Muscle layer of duodenum (tissue), 2 donors: ENCODE data around the gene SPHKAP.
"Not testable (repeated sequence)": the region's sequence is repeated elsewhere in the genome, so short reads cannot be mapped to it uniquely, and the experiment has no call there.

Source experiments
- H3K27ac ChIP-seq: one replicate; pipeline ENCODE4 v1.7.0; 2013; ENCODE audit warnings: mild to moderate bottlenecking, low read length
- H3K27me3 ChIP-seq: one replicate; pipeline ENCODE4 v1.7.0; 2013; ENCODE audit warnings: low read depth, mild to moderate bottlenecking, control low read depth, low read length
- H3K36me3 ChIP-seq, 2 donors: one replicate each; pipeline ENCODE4 v1.7.0; 2013; ENCODE audit warnings: low read length in 2 of 2, control low read depth in 1 of 2, mild to moderate bottlenecking in 1 of 2; ENCODE audit not compliant: insufficient read depth in 2 of 2, control insufficient read depth in 1 of 2
- H3K4me1 ChIP-seq, 2 donors: one replicate each; pipeline ENCODE4 v1.7.0; 2013; ENCODE audit warnings: low read length in 2 of 2, mild to moderate bottlenecking in 2 of 2, control low read depth in 1 of 2, moderate library complexity in 1 of 2; ENCODE audit not compliant: insufficient read depth in 2 of 2, control insufficient read depth in 1 of 2
- H3K4me3 ChIP-seq, 2 donors: one replicate each; pipeline ENCODE4 v1.7.0; 2013; ENCODE audit warnings: low read length in 2 of 2, low read depth in 1 of 2, mild to moderate bottlenecking in 1 of 2
- H3K9me3 ChIP-seq, 2 donors: one replicate each; pipeline ENCODE4 v1.7.0; 2013; ENCODE audit warnings: low read length in 2 of 2, control low read depth in 1 of 2, mild to moderate bottlenecking in 1 of 2; ENCODE audit not compliant: control insufficient read depth in 1 of 2
- donor health status: healthy.

Gene SPHKAP, protein sequence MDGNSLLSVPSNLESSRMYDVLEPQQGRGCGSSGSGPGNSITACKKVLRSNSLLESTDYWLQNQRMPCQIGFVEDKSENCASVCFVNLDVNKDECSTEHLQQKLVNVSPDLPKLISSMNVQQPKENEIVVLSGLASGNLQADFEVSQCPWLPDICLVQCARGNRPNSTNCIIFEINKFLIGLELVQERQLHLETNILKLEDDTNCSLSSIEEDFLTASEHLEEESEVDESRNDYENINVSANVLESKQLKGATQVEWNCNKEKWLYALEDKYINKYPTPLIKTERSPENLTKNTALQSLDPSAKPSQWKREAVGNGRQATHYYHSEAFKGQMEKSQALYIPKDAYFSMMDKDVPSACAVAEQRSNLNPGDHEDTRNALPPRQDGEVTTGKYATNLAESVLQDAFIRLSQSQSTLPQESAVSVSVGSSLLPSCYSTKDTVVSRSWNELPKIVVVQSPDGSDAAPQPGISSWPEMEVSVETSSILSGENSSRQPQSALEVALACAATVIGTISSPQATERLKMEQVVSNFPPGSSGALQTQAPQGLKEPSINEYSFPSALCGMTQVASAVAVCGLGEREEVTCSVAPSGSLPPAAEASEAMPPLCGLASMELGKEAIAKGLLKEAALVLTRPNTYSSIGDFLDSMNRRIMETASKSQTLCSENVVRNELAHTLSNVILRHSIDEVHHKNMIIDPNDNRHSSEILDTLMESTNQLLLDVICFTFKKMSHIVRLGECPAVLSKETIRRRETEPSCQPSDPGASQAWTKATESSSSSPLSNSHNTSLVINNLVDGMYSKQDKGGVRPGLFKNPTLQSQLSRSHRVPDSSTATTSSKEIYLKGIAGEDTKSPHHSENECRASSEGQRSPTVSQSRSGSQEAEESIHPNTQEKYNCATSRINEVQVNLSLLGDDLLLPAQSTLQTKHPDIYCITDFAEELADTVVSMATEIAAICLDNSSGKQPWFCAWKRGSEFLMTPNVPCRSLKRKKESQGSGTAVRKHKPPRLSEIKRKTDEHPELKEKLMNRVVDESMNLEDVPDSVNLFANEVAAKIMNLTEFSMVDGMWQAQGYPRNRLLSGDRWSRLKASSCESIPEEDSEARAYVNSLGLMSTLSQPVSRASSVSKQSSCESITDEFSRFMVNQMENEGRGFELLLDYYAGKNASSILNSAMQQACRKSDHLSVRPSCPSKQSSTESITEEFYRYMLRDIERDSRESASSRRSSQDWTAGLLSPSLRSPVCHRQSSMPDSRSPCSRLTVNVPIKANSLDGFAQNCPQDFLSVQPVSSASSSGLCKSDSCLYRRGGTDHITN (N-terminal part only)

DNA sequence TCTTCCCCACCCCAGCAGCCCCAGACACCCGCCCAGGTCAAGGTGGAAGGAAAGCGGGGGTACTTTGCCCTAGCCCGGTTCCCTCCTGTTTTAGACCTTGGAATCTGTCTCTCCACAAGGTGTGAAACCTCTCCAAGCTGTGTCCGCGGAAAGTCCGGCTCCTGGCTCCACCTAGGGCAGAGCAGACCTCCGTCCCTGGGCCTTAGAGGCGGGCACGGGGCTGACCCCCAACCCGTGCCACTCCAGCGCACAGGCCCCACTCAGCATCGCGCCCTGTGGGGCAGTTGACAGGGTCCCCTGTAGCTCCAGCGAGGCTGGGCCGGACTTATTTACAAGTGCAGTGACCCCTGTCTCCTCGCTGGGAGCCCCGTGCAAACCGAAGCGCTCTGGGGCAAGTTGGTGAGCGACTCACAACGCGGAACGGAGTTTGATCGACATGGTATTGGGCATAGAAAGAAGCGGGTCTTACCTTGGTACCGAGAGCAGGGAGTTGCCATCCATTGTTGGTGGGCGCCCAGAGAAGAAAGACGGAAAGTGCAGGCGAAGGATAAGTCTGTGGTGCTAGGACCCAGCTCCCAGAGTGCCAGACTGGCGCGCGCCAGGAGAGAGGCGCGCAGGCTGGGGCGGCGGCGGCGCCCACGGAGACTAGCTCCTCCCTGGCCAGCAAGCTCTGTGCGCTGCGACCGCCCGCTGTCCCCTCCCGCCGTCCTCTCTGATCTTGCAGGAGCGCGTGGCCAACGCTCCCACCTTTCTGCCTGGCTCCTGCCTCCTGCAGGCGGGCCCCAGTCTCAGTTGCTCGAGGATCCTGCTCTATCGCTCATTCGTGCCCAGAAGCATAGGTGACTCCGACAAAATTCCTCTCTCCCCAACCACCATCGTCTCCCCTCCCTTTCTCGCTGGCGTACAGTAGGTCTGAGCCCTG lies at the start of gene SPHKAP:
Gene SPHKAP (minus strand): TSS at position 590 of the 922 bp plus-strand sequence. CDS start 89 bp downstream, at position 501.
- H3K27me3 ChIP-seq, result peaks cover 9% of the 10 kb centered on the region
- H3K36me3 ChIP-seq, result no peaks in the 10 kb centered on the region
- H3K4me3 ChIP-seq, result no peak within 1 kb of the TSS
- no peak within 1 kb of the TSS for H3K27ac ChIP-seq
- peaks cover 0 to 8% of the 10 kb centered on the region in 2 donors for H3K4me1 ChIP-seq
- H3K9me3 ChIP-seq, result peaks cover 0 to 7% of the 10 kb centered on the region in 2 donors

DNA sequence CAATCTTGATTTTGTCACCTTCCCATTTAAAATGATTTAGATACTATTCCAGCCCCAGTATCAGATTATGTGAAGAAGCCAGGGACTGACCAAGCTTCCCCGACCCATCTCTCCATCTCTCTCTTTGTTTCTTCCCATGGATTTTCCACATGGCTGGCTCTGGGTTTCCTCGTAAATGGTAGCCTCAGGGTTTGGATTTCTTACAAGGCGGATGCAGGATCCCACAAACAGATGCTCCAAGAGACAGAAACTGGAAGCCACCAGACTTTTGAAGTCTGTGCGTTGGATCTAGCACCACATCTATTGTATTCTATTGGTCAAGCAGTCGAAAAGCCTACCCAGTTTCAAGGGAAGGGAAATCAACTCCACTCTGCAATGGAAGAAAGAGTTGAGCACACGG lies 46.0 kb upstream of the SPHKAP start:
- Histone ChIP-seq H3K27ac (no peak overlapping the region), H3K4me1 (no peaks in the 10 kb centered on the region), H3K9me3 (no peaks in the 10 kb centered on the region)

DNA sequence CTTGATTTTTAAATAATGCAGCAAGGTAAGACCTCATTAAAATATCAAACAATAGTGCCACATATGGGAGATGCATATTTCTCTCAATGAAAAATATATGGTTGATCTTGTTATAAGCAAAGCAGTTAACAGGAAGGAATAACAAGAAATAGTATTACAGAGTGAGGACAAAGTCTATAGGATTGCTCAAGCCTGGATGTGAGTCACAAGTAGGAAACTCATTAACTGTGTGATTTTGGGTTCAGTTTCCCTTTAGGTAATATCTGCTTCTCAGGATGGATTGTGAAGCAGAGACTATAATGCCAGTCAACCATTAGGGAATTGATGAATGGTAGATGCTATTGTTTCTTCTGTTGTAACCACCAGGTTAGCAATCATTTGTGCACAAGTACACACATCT lies 42.9 kb upstream of the SPHKAP start:
- Histone ChIP-seq H3K4me1 (no peaks in the 10 kb centered on the region), H3K27ac (no peak overlapping the region), H3K4me3 (no peak overlapping the region), H3K9me3 (no peaks in the 10 kb centered on the region), H3K27me3 (no peaks in the 10 kb centered on the region), H3K36me3 (no peaks in the 10 kb centered on the region)

More for the DNA sequence above, 46.0 kb upstream of the SPHKAP start:
- no peaks in the 10 kb centered on the region for H3K36me3 ChIP-seq
- H3K4me3 ChIP-seq, result no peak overlapping the region
- H3K27me3 ChIP-seq, result no peaks in the 10 kb centered on the region

DNA sequence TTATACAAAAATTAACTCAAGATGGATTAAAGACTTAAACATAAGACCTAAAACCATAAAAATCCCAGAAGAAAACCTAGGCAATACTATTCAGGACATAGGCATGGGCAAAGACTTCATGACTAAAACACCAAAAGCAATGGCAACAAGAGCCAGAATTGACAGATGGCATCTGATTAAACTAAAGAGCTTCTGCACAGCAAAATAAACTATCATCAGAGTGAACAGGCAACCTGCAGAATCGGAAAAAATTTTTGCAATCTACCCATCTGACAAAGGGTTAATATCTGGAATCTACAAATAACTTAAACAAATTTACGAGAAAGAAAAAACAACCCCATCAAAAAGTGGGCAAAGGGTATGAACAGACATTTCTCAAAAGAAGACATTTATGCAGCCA lies 37.1 kb upstream of the SPHKAP start:
- H3K27ac ChIP-seq, result not testable (repeated sequence)

DNA sequence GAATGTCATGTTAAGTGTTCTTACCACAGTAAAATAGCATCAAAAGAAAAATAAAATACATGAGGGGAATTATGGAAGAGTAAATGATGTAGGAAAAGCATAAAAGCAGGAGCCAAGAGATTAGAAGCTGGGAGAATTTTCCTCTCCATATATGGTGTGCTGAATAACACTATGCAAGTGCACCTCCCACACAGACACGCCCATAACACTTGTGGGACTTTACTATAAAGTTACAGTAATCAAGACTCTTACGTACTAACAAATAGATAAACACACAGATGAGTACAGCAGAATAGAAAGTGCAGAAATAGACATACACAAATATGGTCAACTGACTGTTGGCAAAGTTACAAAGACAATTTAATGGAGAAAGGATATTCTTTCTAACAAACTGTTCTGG lies 16.0 kb upstream of the SPHKAP start:
- Histone ChIP-seq H3K27me3 (no peaks in the 10 kb centered on the region), H3K4me1 (no peaks in the 10 kb centered on the region), H3K9me3 (peaks cover 0 to 6% of the 10 kb centered on the region in 2 donors), H3K4me3 (no peak overlapping the region), H3K27ac (no peak overlapping the region), H3K36me3 (no peaks in the 10 kb centered on the region)

More for the DNA sequence above, 37.1 kb upstream of the SPHKAP start:
- H3K4me3 ChIP-seq, H3K9me3 ChIP-seq, H3K4me1 ChIP-seq, H3K27me3 ChIP-seq, H3K36me3 ChIP-seq: not testable (repeated sequence)

DNA sequence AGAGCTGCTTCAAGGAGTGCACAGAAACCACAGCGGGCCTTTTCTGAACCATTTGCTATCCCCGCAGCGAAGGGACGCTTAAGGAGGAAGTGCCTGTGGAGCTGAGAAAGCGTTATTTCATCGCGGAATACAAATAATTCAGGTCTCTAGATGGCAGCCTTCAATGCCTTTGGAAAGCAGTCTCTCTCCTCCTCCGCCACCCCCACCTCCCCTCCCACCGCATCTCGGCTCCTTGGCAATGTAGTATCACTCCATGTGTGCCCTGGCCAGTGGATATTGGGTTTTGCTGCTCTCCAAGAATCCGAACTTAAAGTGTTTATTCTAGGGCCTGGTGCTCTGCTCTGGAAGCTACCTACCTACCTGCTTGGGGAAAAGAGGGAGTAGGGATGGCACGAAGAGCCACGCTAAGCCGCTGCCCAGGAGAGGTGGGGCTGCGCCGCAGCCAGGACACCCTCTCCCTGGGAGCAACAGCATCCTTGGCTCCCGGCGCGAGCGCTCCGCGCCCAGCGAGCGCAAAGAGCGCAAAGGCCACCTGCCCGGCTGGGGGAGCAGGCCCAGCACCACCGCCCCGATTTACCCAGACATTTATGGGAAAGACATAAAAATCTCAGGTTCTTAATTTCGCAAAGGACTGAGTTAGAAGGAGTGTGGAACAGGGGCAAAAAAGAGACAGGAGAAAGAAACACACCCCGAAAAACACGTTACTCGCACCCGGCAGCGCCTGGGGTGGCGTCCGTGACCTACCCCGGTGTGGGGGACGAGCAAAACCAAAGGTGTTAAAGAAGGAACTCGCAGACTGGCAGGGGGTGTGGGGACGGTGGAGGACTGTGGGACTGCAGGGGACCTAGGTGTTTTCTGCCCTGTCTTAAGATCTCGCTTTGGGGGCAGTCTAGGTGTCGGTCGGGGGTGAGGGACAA lies 1.0 kb downstream of the SPHKAP start:
- Histone ChIP-seq H3K4me1 (peaks cover 0 to 8% of the 10 kb centered on the region in 2 donors), H3K4me3 (no peak overlapping the region), H3K36me3 (no peaks in the 10 kb centered on the region), H3K27ac (no peak overlapping the region), H3K9me3 (peaks cover 0 to 3% of the 10 kb centered on the region in 2 donors), H3K27me3 (peaks cover 9% of the 10 kb centered on the region)

DNA sequence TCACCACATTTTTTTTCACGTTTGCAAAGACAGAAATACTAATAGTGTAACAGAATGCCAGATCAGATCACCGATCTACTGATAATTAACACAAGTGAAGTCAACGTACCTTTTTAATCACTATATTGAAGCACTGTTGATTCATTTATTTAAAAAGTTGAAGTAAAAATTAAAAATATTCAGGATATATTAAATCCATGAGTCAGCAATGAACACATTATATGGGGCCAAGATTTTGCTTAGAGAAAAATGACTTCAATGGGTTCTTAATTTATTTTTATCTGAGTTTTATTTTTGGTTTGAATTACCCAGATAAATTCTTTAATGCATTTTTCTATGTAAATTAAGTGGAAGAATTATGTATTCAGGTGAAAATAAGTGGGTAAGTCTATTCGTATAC lies 14.2 kb downstream of the SPHKAP start:
- H3K36me3 ChIP-seq, result no peaks in the 10 kb centered on the region
- H3K27ac ChIP-seq, result no peak overlapping the region
- H3K9me3 ChIP-seq, result no peaks in the 10 kb centered on the region
- no peak overlapping the region for H3K4me3 ChIP-seq
- H3K4me1 ChIP-seq, result no peaks in the 10 kb centered on the region
- no peaks in the 10 kb centered on the region for H3K27me3 ChIP-seq

DNA sequence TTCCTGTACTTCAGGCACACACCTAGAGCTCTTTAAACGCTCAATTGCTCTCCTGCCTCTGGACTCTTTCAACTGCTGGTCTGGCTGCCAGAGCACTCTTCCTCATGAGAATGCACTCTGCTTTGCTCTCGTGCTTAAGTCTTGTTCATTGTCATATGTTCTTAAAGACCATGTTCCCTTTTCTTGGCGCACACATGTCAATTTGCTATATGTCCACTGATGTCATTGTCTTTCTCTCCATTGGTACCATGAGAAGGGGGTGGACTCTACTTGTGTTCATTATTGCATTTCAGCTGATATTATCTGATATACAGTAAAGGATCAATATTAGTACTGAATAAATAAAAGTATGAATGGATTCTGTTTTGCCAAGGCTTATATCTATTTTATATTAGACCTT lies 16.8 kb downstream of the SPHKAP start:
- H3K27me3 ChIP-seq, result no peaks in the 10 kb centered on the region
- peaks cover 0 to 2% of the 10 kb centered on the region in 2 donors for H3K9me3 ChIP-seq
- H3K36me3 ChIP-seq, result no peaks in the 10 kb centered on the region
- H3K4me1 ChIP-seq, result no peaks in the 10 kb centered on the region
- no peak overlapping the region for H3K27ac ChIP-seq
- H3K4me3 ChIP-seq, result no peak overlapping the region

DNA sequence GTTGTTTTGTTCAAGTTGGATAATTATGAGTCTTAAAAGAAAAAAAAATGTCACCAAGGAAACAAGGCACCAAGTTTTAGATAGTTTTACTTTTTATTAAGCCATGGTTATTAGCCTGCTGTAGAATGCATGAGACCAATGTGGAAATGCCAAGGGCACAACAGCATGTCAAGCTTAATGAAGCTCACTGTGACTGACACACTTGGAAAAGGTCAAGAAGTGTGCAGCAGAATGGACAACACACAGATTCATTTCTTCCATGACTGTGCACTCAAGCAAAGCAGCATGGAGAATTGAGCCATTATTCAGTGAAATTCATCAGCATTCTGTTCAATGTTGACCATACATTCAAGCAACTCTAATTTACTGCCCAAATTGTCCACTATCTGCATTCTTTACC lies 23.6 kb downstream of the SPHKAP start:
- no peak overlapping the region for H3K27ac ChIP-seq
- H3K36me3 ChIP-seq, result no peaks in the 10 kb centered on the region
- H3K27me3 ChIP-seq, result no peaks in the 10 kb centered on the region
- peaks cover 0 to 3% of the 10 kb centered on the region in 2 donors for H3K9me3 ChIP-seq
- no peaks in the 10 kb centered on the region for H3K4me1 ChIP-seq
- no peak overlapping the region for H3K4me3 ChIP-seq
